GM08714 (cell line): Measurements from ENCODE around the gene ZNF335.
A peak's percentile ranks its signal among the peaks of the same experiment; 100 is the strongest.
"Not testable (repeated sequence)": the region's sequence is repeated elsewhere in the genome, so short reads cannot be mapped to it uniquely, and the experiment has no call there.

Experiments used
- H3K4me3 ChIP-seq: fragments of 200-500 bp; sonication (Bioruptor generic); 2 replicates; pipeline ENCODE4 v1.5.1; 2014; ENCODE audit warnings: mild to moderate bottlenecking, low read length, inconsistent platforms
- ZNF274 ChIP-seq: IDR thresholded peaks from 2 replicates; pipeline ENCODE4 v1.6.1; 2012; ENCODE audit warnings: mild to moderate bottlenecking, low read depth, low read length

The ZNF335 gene

GRCh38 chr20:45994761-45995493 is 22.9 kb upstream of the ZNF335 start:
- H3K4me3 ChIP-seq, result no peak overlapping the region
- TF ChIP-seq ZNF274, result no peak

GRCh38 chr20:45993197-45993951 is 21.4 kb upstream of the ZNF335 start:
- no peak for TF ChIP-seq ZNF274
- no peak overlapping the region for H3K4me3 ChIP-seq

- H3K4me3 ChIP-seq, result no peak overlapping the region
- no peak for TF ChIP-seq ZNF274
Observed at GRCh38 chr20:45991616-45992015, 19.6 kb upstream of the ZNF335 start.

- H3K4me3 ChIP-seq, result not testable (repeated sequence)
Observed at GRCh38 chr20:45988830-45989229, 16.8 kb upstream of the ZNF335 start.

GRCh38 chr20:45987108-45987780 is 15.2 kb upstream of the ZNF335 start:
- no peak overlapping the region for H3K4me3 ChIP-seq
- TF ChIP-seq ZNF274, result no peak

GRCh38 chr20:45985573-45985972 is 13.6 kb upstream of the ZNF335 start:
- no peak overlapping the region for H3K4me3 ChIP-seq
- no peak for TF ChIP-seq ZNF274

- no peak for TF ChIP-seq ZNF274
- no peak overlapping the region for H3K4me3 ChIP-seq
Observed at GRCh38 chr20:45983279-45983743, 11.3 kb upstream of the ZNF335 start.

GRCh38 chr20:45981261-45981660 is 9.3 kb upstream of the ZNF335 start:
- H3K4me3 ChIP-seq, result no peak overlapping the region
- TF ChIP-seq ZNF274, result no peak

GRCh38 chr20:45976086-45976485 is 4.1 kb upstream of the ZNF335 start:
- TF ChIP-seq ZNF274, result no peak
- H3K4me3 ChIP-seq, result no peak overlapping the region

GRCh38 chr20:45975686-45976085 is 3.7 kb upstream of the ZNF335 start:
- TF ChIP-seq ZNF274, result no peak

GRCh38 chr20:45974896-45975565 is 3.0 kb upstream of the ZNF335 start:
- no peak overlapping the region for H3K4me3 ChIP-seq
- TF ChIP-seq ZNF274, result no peak

More at GRCh38 chr20:45975686-45976085, 3.7 kb upstream of the ZNF335 start:
- no peak overlapping the region for H3K4me3 ChIP-seq

GRCh38 chr20:45972500-45973183 is 639 bp upstream of the ZNF335 start:
- H3K4me3 ChIP-seq, result peak overlapping the region; percentile 70
- no peak for TF ChIP-seq ZNF274

- TF ChIP-seq ZNF274, result no peak
- H3K4me3 ChIP-seq, result peak overlapping the region; percentile 94
Observed at GRCh38 chr20:45971425-45971674, 653 bp downstream of the ZNF335 start.
